GM12864 (cell line): ENCODE measurements around the gene RIMBP2.

Experiments used
- DNase-seq: peaks from one replicate; pipeline ENCODE4 v3.0.0-alpha.2; 2011; ENCODE audit warnings: low read depth
- H3K4me3 ChIP-seq: 2 replicates; pipeline ENCODE4 v1.5.1; 2011; ENCODE audit warnings: mild to moderate bottlenecking, low read depth, low read length, control low read depth
- CTCF ChIP-seq: IDR thresholded peaks from 2 replicates; pipeline ENCODE4 v1.5.1; 2011; ENCODE audit warnings: low read depth, mild to moderate bottlenecking, moderate library complexity, low read length, control low read depth, inconsistent platforms; ENCODE audit errors: missing control alignments

The RIMBP2 gene

GRCh38 chr12:130641533-130642184 lies 74.4 kb downstream of the RIMBP2 start:
- no peak overlapping the region for H3K4me3 ChIP-seq
- no peak for TF ChIP-seq CTCF
- DNase-seq: no peak

- TF ChIP-seq CTCF: no peak
- H3K4me3 ChIP-seq: no peak overlapping the region
- DNase-seq: no peak
Observed at GRCh38 chr12:130640901-130641300, 75.2 kb downstream of the RIMBP2 start.

GRCh38 chr12:130640496-130640895 lies 75.6 kb downstream of the RIMBP2 start:
- H3K4me3 ChIP-seq: no peak overlapping the region
- no peak for DNase-seq
- TF ChIP-seq CTCF: no peak

- TF ChIP-seq CTCF: no peak
- no peak for DNase-seq
- no peak overlapping the region for H3K4me3 ChIP-seq
Observed at GRCh38 chr12:130639476-130640424, 76.3 kb downstream of the RIMBP2 start.

- DNase-seq: no peak
- no peak for TF ChIP-seq CTCF
- no peak overlapping the region for H3K4me3 ChIP-seq
Observed at GRCh38 chr12:130636370-130636769, 79.7 kb downstream of the RIMBP2 start.

GRCh38 chr12:130634866-130635265 lies 81.2 kb downstream of the RIMBP2 start:
- no peak for DNase-seq
- no peak overlapping the region for H3K4me3 ChIP-seq
- no peak for TF ChIP-seq CTCF
